ENCODE measurements around the gene FARS2. TPM values are rescaled to one million over a fixed set of nuclear protein-coding genes. Genes with fewer than 3 reads are reported as not detected.

Gene FARS2
- total RNA-seq, 1 experiment from 2014 or later, result 20.0 TPM

GRCh38 chr6:5287205-5287965, 26.1 kb downstream of the FARS2 start:
- DNase-seq (ENCODE audit: low spot score), result no peak

- no peak for DNase-seq (ENCODE audit: low spot score)
Observed at GRCh38 chr6:5287966-5288297, 26.6 kb downstream of the FARS2 start.

GRCh38 chr6:5290097-5290496, 28.8 kb downstream of the FARS2 start:
- no peak for DNase-seq (ENCODE audit: low spot score)

GRCh38 chr6:5290500-5290899, 29.2 kb downstream of the FARS2 start:
- DNase-seq (ENCODE audit: low spot score), result no peak

- DNase-seq (ENCODE audit: low spot score), result no peak
Observed at GRCh38 chr6:5292154-5292553, 30.8 kb downstream of the FARS2 start.

GRCh38 chr6:5293692-5294091, 32.4 kb downstream of the FARS2 start:
- DNase-seq (ENCODE audit: low spot score), result no peak

GRCh38 chr6:5294392-5295211, 33.3 kb downstream of the FARS2 start:
- DNase-seq (ENCODE audit: low spot score), result no peak

GRCh38 chr6:5295623-5296022, 34.3 kb downstream of the FARS2 start:
- DNase-seq (ENCODE audit: low spot score), result no peak

GRCh38 chr6:5300206-5300764, 39.0 kb downstream of the FARS2 start:
- DNase-seq (ENCODE audit: low spot score), result no peak

GRCh38 chr6:5302220-5302946, 41.1 kb downstream of the FARS2 start:
- DNase-seq (ENCODE audit: low spot score), result no peak

GRCh38 chr6:5302995-5303622, 41.8 kb downstream of the FARS2 start:
- DNase-seq (ENCODE audit: low spot score), result peak; percentile 74

GRCh38 chr6:5303682-5304081, 42.4 kb downstream of the FARS2 start:
- DNase-seq (ENCODE audit: low spot score), result no peak

GRCh38 chr6:5305968-5306626, 44.8 kb downstream of the FARS2 start:
- no peak for DNase-seq (ENCODE audit: low spot score)

GRCh38 chr6:5307058-5307457, 45.7 kb downstream of the FARS2 start:
- no peak for DNase-seq (ENCODE audit: low spot score)

GRCh38 chr6:5308066-5308465, 46.8 kb downstream of the FARS2 start:
- DNase-seq (ENCODE audit: low spot score), result no peak

- no peak for DNase-seq (ENCODE audit: low spot score)
Observed at GRCh38 chr6:5314191-5314865, 53.0 kb downstream of the FARS2 start.

- DNase-seq (ENCODE audit: low spot score), result no peak
Observed at GRCh38 chr6:5315881-5316280, 54.6 kb downstream of the FARS2 start.

GRCh38 chr6:5316951-5317350, 55.6 kb downstream of the FARS2 start:
- no peak for DNase-seq (ENCODE audit: low spot score)

- DNase-seq (ENCODE audit: low spot score), result no peak
Observed at GRCh38 chr6:5318617-5319272, 57.4 kb downstream of the FARS2 start.

GRCh38 chr6:5323979-5324378, 62.7 kb downstream of the FARS2 start:
- no peak for DNase-seq (ENCODE audit: low spot score)

Data from HT-29 (cell line).